HEK293 (cell line): Measurements from ENCODE around the gene TEPSIN.

Experiments
- BCL11A ChIP-seq: fragments of 450-650 bp; formaldehyde crosslinking; IDR thresholded peaks from 2 replicates; pipeline ENCODE4 v1.5.1; 2016; ENCODE audit warnings: low read depth, missing biosample characterization, missing genetic modification characterization
- BCL11B ChIP-seq: fragments of 450-650 bp; formaldehyde crosslinking; IDR thresholded peaks from 2 replicates; pipeline ENCODE4 v1.5.1; 2016; ENCODE audit warnings: low read depth, missing biosample characterization, missing genetic modification characterization
- ELK4 ChIP-seq: IDR thresholded peaks from 2 replicates; pipeline ENCODE4 v1.6.1; 2011; ENCODE audit warnings: mild to moderate bottlenecking, low read depth, low read length, borderline replicate concordance
- GLIS1 ChIP-seq: fragments of 450-650 bp; formaldehyde crosslinking; IDR thresholded peaks from 2 replicates; pipeline ENCODE4 v1.5.1; 2016; ENCODE audit warnings: missing biosample characterization, missing genetic modification characterization
- HOXC10 ChIP-seq: sonication (generic); formaldehyde crosslinking; IDR thresholded peaks from 2 replicates; pipeline ENCODE4 v1.8.1; 2023; ENCODE audit warnings: mild to moderate bottlenecking, missing genetic modification reagents
- RBAK ChIP-seq: fragments of 450-650 bp; formaldehyde crosslinking; IDR thresholded peaks from 2 replicates; pipeline ENCODE4 v1.5.1; 2016; ENCODE audit warnings: missing biosample characterization, missing genetic modification characterization
- SP2 ChIP-seq: fragments of 450-650 bp; formaldehyde crosslinking; IDR thresholded peaks from 2 replicates; pipeline ENCODE4 v1.5.1; 2016; ENCODE audit warnings: missing biosample characterization, missing genetic modification characterization
- ZBTB17 ChIP-seq: fragments of 450-650 bp; formaldehyde crosslinking; IDR thresholded peaks from 2 replicates; pipeline ENCODE4 v1.5.1; 2016; ENCODE audit warnings: missing biosample characterization, missing genetic modification characterization
- ZFHX2 ChIP-seq: fragments of 450-650 bp; formaldehyde crosslinking; conservative IDR thresholded peaks from 2 replicates; pipeline ENCODE4 v1.5.1; 2016; ENCODE audit warnings: missing biosample characterization, missing genetic modification characterization
- ZIC2 ChIP-seq: fragments of 450-650 bp; formaldehyde crosslinking; IDR thresholded peaks from 2 replicates; pipeline ENCODE4 v1.5.1; 2016; ENCODE audit warnings: missing biosample characterization, missing genetic modification characterization
- ZNF138 ChIP-seq: fragments of 450-650 bp; formaldehyde crosslinking; IDR thresholded peaks from 2 replicates; pipeline ENCODE4 v1.5.1; 2016; ENCODE audit warnings: missing biosample characterization, missing genetic modification characterization, borderline replicate concordance
- ZNF214 ChIP-seq: fragments of 450-650 bp; formaldehyde crosslinking; IDR thresholded peaks from 2 replicates; pipeline ENCODE4 v1.5.1; 2017; ENCODE audit warnings: missing biosample characterization, mild to moderate bottlenecking, missing genetic modification characterization, borderline replicate concordance
- ZNF223 ChIP-seq: fragments of 450-650 bp; formaldehyde crosslinking; IDR thresholded peaks from 2 replicates; pipeline ENCODE4 v1.5.1; 2016; ENCODE audit warnings: missing biosample characterization, missing genetic modification characterization
- ZNF23 ChIP-seq: fragments of 450-650 bp; formaldehyde crosslinking; IDR thresholded peaks from 2 replicates; pipeline ENCODE4 v1.5.1; 2016; ENCODE audit warnings: missing biosample characterization, missing genetic modification characterization, borderline replicate concordance
- ZNF274 ChIP-seq, 2 experiments: fragments of 200-500 bp in 1 of 2; fragments of 450-650 bp in 1 of 2; sonication (Bioruptor generic) in 1 of 2; formaldehyde crosslinking in 1 of 2; IDR thresholded peaks; 2 replicates each; pipeline versions ENCODE4 v1.5.1 to v1.6.1; 2014 to 2016; ENCODE audit warnings: borderline replicate concordance in 1 of 2, inconsistent platforms in 1 of 2, low read length in 1 of 2, missing biosample characterization in 1 of 2, missing genetic modification characterization in 1 of 2
- ZNF311 ChIP-seq: fragments of 450-650 bp; formaldehyde crosslinking; IDR thresholded peaks from 2 replicates; pipeline ENCODE4 v1.5.1; 2017; ENCODE audit warnings: missing biosample characterization, missing genetic modification characterization, borderline replicate concordance
- ZNF473 ChIP-seq: fragments of 450-650 bp; formaldehyde crosslinking; IDR thresholded peaks from 2 replicates; pipeline ENCODE4 v1.5.1; 2017; ENCODE audit warnings: missing biosample characterization, missing genetic modification characterization
- ZNF488 ChIP-seq: fragments of 450-650 bp; formaldehyde crosslinking; IDR thresholded peaks from 2 replicates; pipeline ENCODE4 v1.5.1; 2016; ENCODE audit warnings: missing biosample characterization, missing genetic modification characterization
- ZNF501 ChIP-seq: fragments of 450-650 bp; formaldehyde crosslinking; IDR thresholded peaks from 2 replicates; pipeline ENCODE4 v1.5.1; 2016; ENCODE audit warnings: missing biosample characterization, missing genetic modification characterization
- ZNF530 ChIP-seq: fragments of 450-650 bp; formaldehyde crosslinking; IDR thresholded peaks from 2 replicates; pipeline ENCODE4 v1.5.1; 2016; ENCODE audit warnings: low read depth, missing biosample characterization, missing genetic modification characterization
- ZNF548 ChIP-seq: fragments of 450-650 bp; formaldehyde crosslinking; IDR thresholded peaks from 2 replicates; pipeline ENCODE4 v1.5.1; 2016; ENCODE audit warnings: missing biosample characterization, missing genetic modification characterization
- ZNF596 ChIP-seq: fragments of 450-650 bp; IDR thresholded peaks from 2 replicates; pipeline ENCODE4 v1.5.0; 2018; ENCODE audit warnings: missing biosample characterization, mild to moderate bottlenecking, missing genetic modification characterization, moderate library complexity
- ZNF623 ChIP-seq: fragments of 450-650 bp; formaldehyde crosslinking; IDR thresholded peaks from 2 replicates; pipeline ENCODE4 v1.5.1; 2016; ENCODE audit warnings: missing biosample characterization, missing genetic modification characterization
- ZNF624 ChIP-seq: fragments of 450-650 bp; formaldehyde crosslinking; IDR thresholded peaks from 2 replicates; pipeline ENCODE4 v1.5.1; 2017; ENCODE audit warnings: missing biosample characterization, missing genetic modification characterization
- ZNF792 ChIP-seq: fragments of 450-650 bp; formaldehyde crosslinking; IDR thresholded peaks from 2 replicates; pipeline ENCODE4 v1.5.1; 2016; ENCODE audit warnings: missing biosample characterization, missing genetic modification characterization
- ZNF837 ChIP-seq: fragments of 450-650 bp; formaldehyde crosslinking; IDR thresholded peaks from 2 replicates; pipeline ENCODE4 v1.5.1; 2016; ENCODE audit warnings: missing biosample characterization, missing genetic modification characterization
- ZSCAN23 ChIP-seq: fragments of 450-650 bp; formaldehyde crosslinking; IDR thresholded peaks from 2 replicates; pipeline ENCODE4 v1.5.1; 2016; ENCODE audit warnings: missing biosample characterization, missing genetic modification characterization
- TF ChIP-seq, protein P1 (sequence below): fragments of 450-650 bp; formaldehyde crosslinking; IDR thresholded peaks from 2 replicates; pipeline ENCODE4 v1.5.1; 2016; ENCODE audit warnings: missing biosample characterization, missing genetic modification characterization
- TF ChIP-seq, protein P2 (sequence below): fragments of 450-650 bp; formaldehyde crosslinking; IDR thresholded peaks from 2 replicates; pipeline ENCODE4 v1.5.1; 2016; ENCODE audit warnings: missing biosample characterization, missing genetic modification characterization
- TF ChIP-seq, protein P3 (sequence below): fragments of 450-650 bp; formaldehyde crosslinking; IDR thresholded peaks from 2 replicates; pipeline ENCODE4 v1.5.1; 2016; ENCODE audit warnings: missing biosample characterization, missing genetic modification characterization

Gene TEPSIN

GRCh38 chr17:81222906-81223761, 15.7 kb downstream of the TEPSIN start, which contains the start of gene CEP131 (continued):
- TF ChIP-seq ZSCAN23 (tag by site-specific recombination) (no peak), GLIS1 (tag by site-specific recombination) (peak; percentile 91), ZIC2 (peak; percentile 81), BCL11A (no peak), RBAK (tag by site-specific recombination) (no peak), ZNF473 (tag by site-specific recombination) (no peak), SP2 (tag by site-specific recombination) (peak; percentile 100), ZBTB17 (tag by site-specific recombination) (no peak), ZNF274 (IDR thresholded peaks at IDR 0.05; ENCODE audit: low read length) (no peak), ZNF274 (tag by site-specific recombination; IDR thresholded peaks at IDR 0.05; ENCODE audit: borderline replicate concordance) (no peak), ZNF596 (no peak), ZNF311 (tag by site-specific recombination) (no peak), ZNF214 (tag by site-specific recombination) (no peak), ZNF223 (no peak), ZFHX2 (tag by site-specific recombination) (peak; percentile 98), ZNF837 (tag by site-specific recombination) (no peak), ZNF530 (tag by site-specific recombination) (no peak), ZNF488 (no peak), ZNF624 (tag by site-specific recombination) (no peak), ZNF548 (tag by site-specific recombination) (no peak), ZNF501 (tag by site-specific recombination) (peak; percentile 91), BCL11B (tag by site-specific recombination) (0 out of 2 replicates have a peak, but pooled peaks have one; percentile 17), ELK4 (no peak), HOXC10 (CRISPR knock-in tag) (no peak), ZNF138 (no peak), ZNF23 (tag by site-specific recombination) (no peak), ZNF623 (tag by site-specific recombination) (no peak), ZNF792 (tag by site-specific recombination) (no peak)
- TF ChIP-seq, protein P1, sequence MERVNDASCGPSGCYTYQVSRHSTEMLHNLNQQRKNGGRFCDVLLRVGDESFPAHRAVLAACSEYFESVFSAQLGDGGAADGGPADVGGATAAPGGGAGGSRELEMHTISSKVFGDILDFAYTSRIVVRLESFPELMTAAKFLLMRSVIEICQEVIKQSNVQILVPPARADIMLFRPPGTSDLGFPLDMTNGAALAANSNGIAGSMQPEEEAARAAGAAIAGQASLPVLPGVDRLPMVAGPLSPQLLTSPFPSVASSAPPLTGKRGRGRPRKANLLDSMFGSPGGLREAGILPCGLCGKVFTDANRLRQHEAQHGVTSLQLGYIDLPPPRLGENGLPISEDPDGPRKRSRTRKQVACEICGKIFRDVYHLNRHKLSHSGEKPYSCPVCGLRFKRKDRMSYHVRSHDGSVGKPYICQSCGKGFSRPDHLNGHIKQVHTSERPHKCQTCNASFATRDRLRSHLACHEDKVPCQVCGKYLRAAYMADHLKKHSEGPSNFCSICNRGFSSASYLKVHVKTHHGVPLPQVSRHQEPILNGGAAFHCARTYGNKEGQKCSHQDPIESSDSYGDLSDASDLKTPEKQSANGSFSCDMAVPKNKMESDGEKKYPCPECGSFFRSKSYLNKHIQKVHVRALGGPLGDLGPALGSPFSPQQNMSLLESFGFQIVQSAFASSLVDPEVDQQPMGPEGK (tag by site-specific recombination) = peak; percentile 97
- TF ChIP-seq, protein P2, sequence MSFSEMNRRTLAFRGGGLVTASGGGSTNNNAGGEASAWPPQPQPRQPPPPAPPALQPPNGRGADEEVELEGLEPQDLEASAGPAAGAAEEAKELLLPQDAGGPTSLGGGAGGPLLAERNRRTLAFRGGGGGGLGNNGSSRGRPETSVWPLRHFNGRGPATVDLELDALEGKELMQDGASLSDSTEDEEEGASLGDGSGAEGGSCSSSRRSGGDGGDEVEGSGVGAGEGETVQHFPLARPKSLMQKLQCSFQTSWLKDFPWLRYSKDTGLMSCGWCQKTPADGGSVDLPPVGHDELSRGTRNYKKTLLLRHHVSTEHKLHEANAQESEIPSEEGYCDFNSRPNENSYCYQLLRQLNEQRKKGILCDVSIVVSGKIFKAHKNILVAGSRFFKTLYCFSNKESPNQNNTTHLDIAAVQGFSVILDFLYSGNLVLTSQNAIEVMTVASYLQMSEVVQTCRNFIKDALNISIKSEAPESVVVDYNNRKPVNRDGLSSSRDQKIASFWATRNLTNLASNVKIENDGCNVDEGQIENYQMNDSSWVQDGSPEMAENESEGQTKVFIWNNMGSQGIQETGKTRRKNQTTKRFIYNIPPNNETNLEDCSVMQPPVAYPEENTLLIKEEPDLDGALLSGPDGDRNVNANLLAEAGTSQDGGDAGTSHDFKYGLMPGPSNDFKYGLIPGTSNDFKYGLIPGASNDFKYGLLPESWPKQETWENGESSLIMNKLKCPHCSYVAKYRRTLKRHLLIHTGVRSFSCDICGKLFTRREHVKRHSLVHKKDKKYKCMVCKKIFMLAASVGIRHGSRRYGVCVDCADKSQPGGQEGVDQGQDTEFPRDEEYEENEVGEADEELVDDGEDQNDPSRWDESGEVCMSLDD (tag by site-specific recombination) = peak; percentile 88
- TF ChIP-seq, protein P3, sequence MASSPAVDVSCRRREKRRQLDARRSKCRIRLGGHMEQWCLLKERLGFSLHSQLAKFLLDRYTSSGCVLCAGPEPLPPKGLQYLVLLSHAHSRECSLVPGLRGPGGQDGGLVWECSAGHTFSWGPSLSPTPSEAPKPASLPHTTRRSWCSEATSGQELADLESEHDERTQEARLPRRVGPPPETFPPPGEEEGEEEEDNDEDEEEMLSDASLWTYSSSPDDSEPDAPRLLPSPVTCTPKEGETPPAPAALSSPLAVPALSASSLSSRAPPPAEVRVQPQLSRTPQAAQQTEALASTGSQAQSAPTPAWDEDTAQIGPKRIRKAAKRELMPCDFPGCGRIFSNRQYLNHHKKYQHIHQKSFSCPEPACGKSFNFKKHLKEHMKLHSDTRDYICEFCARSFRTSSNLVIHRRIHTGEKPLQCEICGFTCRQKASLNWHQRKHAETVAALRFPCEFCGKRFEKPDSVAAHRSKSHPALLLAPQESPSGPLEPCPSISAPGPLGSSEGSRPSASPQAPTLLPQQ (tag by site-specific recombination) = peak; percentile 44; the same call in 1 of the 2 replicates
